HepG2 (cell line): ENCODE measurements around the gene FETUB. TPM values are rescaled to one million over a fixed set of nuclear protein-coding genes. Genes with fewer than 3 reads are reported as not detected.

ENCODE experiments used
- ATAC-seq: fragments of 200-7000 bp; cut with Tn5 transposase; 3 replicates; pipeline ENCODE4 v1.9.1; 2020; ENCODE audit warnings: mild to moderate bottlenecking, moderate library complexity
- BruUV-seq: library from RNA; stranded (reverse); fragments of 400-500 nt; replicated peaks from 2 replicates; lab custom pipeline; 2021; lab: Mats Ljungman, UMichigan
- CTCF ChIA-PET: fragments of 300-600 bp; formaldehyde crosslinking; extraction: SDS; loops from one replicate; lab custom pipeline; 2021; ENCODE audit warnings: low total read pairs, inconsistent platforms, low intra/inter-chr PET ratio; lab: Yijun Ruan, JAX
- POLR2A ChIA-PET: fragments of 350-600 bp; sonication (Branson Sonifier 250); formaldehyde crosslinking; loops from one replicate; lab custom pipeline; 2020; ENCODE audit warnings: antibody characterized with exemption, inconsistent platforms; lab: Yijun Ruan, JAX
- DNase-seq: peaks from one replicate; pipeline ENCODE4 v3.0.0-alpha.2; 2015; ENCODE audit warnings: low spot score
- FAIRE-seq: peaks from 3 replicates; lab custom pipeline; 2011; peaks lifted over from hg19 to GRCh38; lab: Jason Lieb, UNC
- H2AFZ ChIP-seq: one replicate; pipeline ENCODE4 v1.6.1; 2011; ENCODE audit warnings: low read length, inconsistent platforms
- H3K27ac ChIP-seq: fragments of 300-600 bp; 3 replicates; pipeline ENCODE4 v1.8.0; 2011; ENCODE audit warnings: mixed run types, mild to moderate bottlenecking, mixed read lengths, low read length, inconsistent platforms; ENCODE audit not compliant: insufficient read depth; ENCODE audit errors: extremely low read length
- H3K27me3 ChIP-seq, 2 experiments: fragments of 200-600 bp in 1 of 2; 2 replicates in 1 of 2; 3 replicates in 1 of 2; pipeline versions ENCODE4 v1.6.0 to v1.8.0; 2011; ENCODE audit warnings: low read length in 2 of 2, mild to moderate bottlenecking in 2 of 2, moderate library complexity in 2 of 2, inconsistent platforms in 1 of 2; ENCODE audit not compliant: insufficient read depth in 2 of 2, control insufficient read depth in 1 of 2
- H3K36me3 ChIP-seq, 2 experiments: fragments of 200-600 bp in 1 of 2; replicated peaks in 1 of 2; 2 replicates in 1 of 2; 3 replicates in 1 of 2; pipeline versions ENCODE4 v1.5.1 to v1.8.0; 2011; ENCODE audit warnings: low read length in 2 of 2, inconsistent platforms in 1 of 2; ENCODE audit not compliant: insufficient read depth in 2 of 2, control insufficient read depth in 1 of 2
- H3K4me1 ChIP-seq: 2 replicates; pipeline ENCODE4 v1.5.1; 2012; ENCODE audit warnings: low read length, inconsistent platforms; ENCODE audit not compliant: insufficient read depth
- H3K4me2 ChIP-seq: 2 replicates; pipeline ENCODE4 v1.6.0; 2011; ENCODE audit warnings: low read depth, low read length, inconsistent platforms
- H3K4me3 ChIP-seq, 3 experiments: fragments of 200-600 bp in 1 of 3; sonication (generic), shearing (Covaris generic) in 1 of 3; replicated peaks in 1 of 3; 2 replicates each; pipeline ENCODE4 v1.5.1; 2011 to 2016; ENCODE audit warnings: low read length in 3 of 3, inconsistent platforms in 2 of 3, low read depth in 2 of 3, mild to moderate bottlenecking in 2 of 3, control low read depth in 1 of 3, mixed read lengths in 1 of 3; ENCODE audit not compliant: insufficient read depth in 1 of 3
- H3K79me2 ChIP-seq: one replicate; pipeline ENCODE4 v1.6.1; 2011; ENCODE audit warnings: low read length, inconsistent platforms; ENCODE audit not compliant: insufficient read depth
- H3K9ac ChIP-seq: 2 replicates; pipeline ENCODE4 v1.6.0; 2011; ENCODE audit warnings: mild to moderate bottlenecking, low read depth, low read length, inconsistent platforms; ENCODE audit not compliant: insufficient read depth
- H3K9me3 ChIP-seq: 2 replicates; pipeline ENCODE4 v1.5.1; 2012; ENCODE audit warnings: mild to moderate bottlenecking, low read length
- H4K20me1 ChIP-seq: 2 replicates; pipeline ENCODE4 v1.6.0; 2011; ENCODE audit warnings: inconsistent platforms, mild to moderate bottlenecking, low read length, moderate library complexity; ENCODE audit not compliant: insufficient read depth
- ADNP ChIP-seq: sonication (generic); formaldehyde crosslinking; IDR thresholded peaks from 2 replicates; pipeline ENCODE4 v1.4.0; 2020; ENCODE audit warnings: missing genetic modification reagents
- EEA1 ChIP-seq: sonication (generic); formaldehyde crosslinking; IDR thresholded peaks from 2 replicates; pipeline ENCODE4 v1.5.1; 2020; ENCODE audit warnings: mild to moderate bottlenecking, missing genetic modification reagents, borderline replicate concordance
- NFATC3 ChIP-seq: sonication (generic); formaldehyde crosslinking; IDR thresholded peaks from 2 replicates; pipeline ENCODE4 v1.5.1; 2020; ENCODE audit warnings: mild to moderate bottlenecking, missing genetic modification reagents
- POGK ChIP-seq: sonication (generic); formaldehyde crosslinking; conservative IDR thresholded peaks from 2 replicates; pipeline ENCODE4 v1.8.0; 2022; ENCODE audit warnings: mild to moderate bottlenecking, moderate library complexity, missing genetic modification reagents
- RCOR2 ChIP-seq: IDR thresholded peaks from 2 replicates; pipeline ENCODE4 v1.6.1; 2016; ENCODE audit warnings: missing biosample characterization, missing genetic modification reagents
- SAFB2 ChIP-seq: sonication (generic); formaldehyde crosslinking; IDR thresholded peaks from 2 replicates; pipeline ENCODE4 v1.5.1; 2020; ENCODE audit warnings: missing genetic modification reagents, low read depth, mild to moderate bottlenecking, borderline replicate concordance
- ZFP41 ChIP-seq: sonication (generic); formaldehyde crosslinking; IDR thresholded peaks from 2 replicates; pipeline ENCODE4 v1.4.0; 2020; ENCODE audit warnings: mild to moderate bottlenecking, missing genetic modification reagents, borderline replicate concordance
- ZNF18 ChIP-seq: sonication (generic); formaldehyde crosslinking; IDR thresholded peaks from 2 replicates; pipeline ENCODE4 v1.8.0; 2022; ENCODE audit warnings: mild to moderate bottlenecking, missing genetic modification reagents; ENCODE audit not compliant: insufficient replicate concordance
- ZNF432 ChIP-seq: sonication (generic); formaldehyde crosslinking; IDR thresholded peaks from 2 replicates; pipeline ENCODE4 v1.5.0; 2020; ENCODE audit warnings: missing genetic modification reagents, mild to moderate bottlenecking, borderline replicate concordance
- ZNF549 ChIP-seq: sonication (generic); formaldehyde crosslinking; IDR thresholded peaks from 2 replicates; pipeline ENCODE4 v1.5.0; 2020; ENCODE audit warnings: missing genetic modification reagents
- ZNF639 ChIP-seq: conservative IDR thresholded peaks from 2 replicates; pipeline ENCODE4 v1.6.1; 2018; ENCODE audit warnings: missing genetic modification reagents
- ZNF704 ChIP-seq: sonication (generic); formaldehyde crosslinking; IDR thresholded peaks from 2 replicates; pipeline ENCODE4 v1.8.1; 2023; ENCODE audit warnings: mild to moderate bottlenecking, inconsistent platforms, moderate library complexity, missing genetic modification reagents, borderline replicate concordance
- WGBS: methylation state at CpG from one replicate; pipeline ENCODE4 v1.1.6; 2017; ENCODE audit warnings: low lambda C conversion rate; 5-methylcytosine and 5-hydroxymethylcytosine counted together
- in situ Hi-C: cut with HindIII; loops from 2 replicates; pipeline ENCODE4 v1.10.0; 2017; ENCODE audit warnings: low pct_unique_long_range_greater_than_20kb; ENCODE audit not compliant: extremely low pct_ligation_motif_present
- intact Hi-C: fragments of 100-400 bp; cut with micrococcal nuclease; formaldehyde crosslinking; loops from one replicate; pipeline ENCODE4 v1.10.0; 2022; ENCODE audit not compliant: unreplicated experiment
- polyA plus RNA-seq, 8 experiments: library from polyadenylated mRNA; depleted of rRNA in 3 of 8; stranded (reverse) in 7 of 8; unstranded in 1 of 8; fragments of >200 nt; fragmentation: Illumina TruSeq in 4 of 8; extraction: Trizol in 4 of 8; gene quantifications; 2 replicates each; pipeline versions ENCODE4 v1.2.1 to v1.2.3, GENCODE V29; 2011 to 2016; ENCODE audit warnings: low read depth in 4 of 8, missing spikeins in 1 of 8, mixed read lengths in 1 of 8; ENCODE audit not compliant: insufficient read depth in 1 of 8
- total RNA-seq, 5 experiments: library from RNA; depleted of rRNA; stranded (reverse); fragments of >200 nt; fragmentation: Illumina TruSeq; extraction: Trizol; gene quantifications; 2 replicates each; pipeline ENCODE4 v1.2.3, GENCODE V29; 2016; ENCODE audit warnings: low read depth in 1 of 5

The FETUB gene
- total and polyA plus RNA-seq, 2 of the 13 experiments (the other 11 are each of a cell fraction or from before 2014, with no cell fraction given), result 2.1 to 4.4 TPM

GRCh38 chr3:186691676-186692075 lies 51.5 kb downstream of the FETUB start:
- Histone ChIP-seq H3K4me2 (no peak overlapping the region), H3K36me3 (no peaks in the 10 kb centered on the region), H4K20me1 (no peaks in the 10 kb centered on the region), H3K27ac (no peak overlapping the region), H3K9ac (no peak overlapping the region), H3K9me3 (no peaks in the 10 kb centered on the region), H3K4me1 (peaks cover 12% of the 10 kb centered on the region), H3K27me3 (peaks cover 0 to 6% of the 10 kb centered on the region in 2 experiments; a peak in 3 of 5 replicates), H3K4me3 (no peak overlapping the region), H3K79me2 (no peaks in the 10 kb centered on the region), H2AFZ (no peak overlapping the region)
- DNase-seq (no peak), FAIRE-seq (no peak), ATAC-seq (no peak)
- WGBS, result 61% methylated on average over 7 of the region's 7 CpGs
- CTCF ChIA-PET, result no interaction called here
- BruUV-seq, result no TSS peak
- in situ Hi-C loops (no loop called here), intact Hi-C loops (no loop called here)
- TF ChIP-seq ZNF432, result no peak
- no peak for TF ChIP-seq ZNF549 (CRISPR knock-in tag)
- no peak for TF ChIP-seq RCOR2 (CRISPR knock-in tag)
- no peak for TF ChIP-seq ZFP41 (CRISPR knock-in tag)
- TF ChIP-seq POGK (CRISPR knock-in tag), result no peak
- no peak for TF ChIP-seq EEA1 (CRISPR knock-in tag)
- TF ChIP-seq ZNF704 (CRISPR knock-in tag), result no peak
- no peak for TF ChIP-seq ZNF18 (CRISPR knock-in tag)
- TF ChIP-seq ADNP (CRISPR knock-in tag), result no peak
- TF ChIP-seq NFATC3 (CRISPR knock-in tag), result no peak
- TF ChIP-seq ZNF639 (CRISPR knock-in tag), result no peak
- no peak for TF ChIP-seq SAFB2 (CRISPR knock-in tag)
- POLR2A ChIA-PET, result no interaction called here
